ENCODE results near the gene RUFY4.

DNA sequence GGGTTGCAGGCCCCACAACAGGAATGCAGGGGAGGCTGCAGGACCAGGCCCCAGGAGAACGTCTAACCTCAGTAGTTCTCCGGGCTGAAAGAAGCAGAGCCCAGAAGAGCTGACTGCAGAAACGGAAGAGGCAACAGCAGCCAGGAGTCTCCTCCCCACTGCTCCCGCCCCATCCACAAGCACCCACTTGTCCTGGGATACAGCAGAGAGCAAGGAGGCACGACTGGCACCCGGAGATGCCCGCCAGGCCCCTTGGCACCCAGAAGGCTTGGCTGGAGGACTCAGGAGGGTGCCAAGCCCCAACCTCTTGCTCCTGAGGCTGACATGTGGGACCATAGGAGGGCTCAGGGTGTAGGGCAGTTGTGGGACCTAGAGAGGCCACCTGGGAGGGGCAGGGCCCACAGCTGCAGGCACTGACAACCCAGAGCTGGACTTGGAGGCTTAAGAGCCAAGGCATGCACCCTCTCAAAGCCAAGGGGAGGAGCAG, 37.2 kb upstream of the RUFY4 start:
- TF ChIP-seq MAX (CRISPR knock-in tag; IDR thresholded peaks at IDR 0.05) = no peak
- no peak for TF ChIP-seq IRF2 (CRISPR knock-in tag; IDR thresholded peaks at IDR 0.05; ENCODE audit: borderline replicate concordance, low read depth)
- no peak for TF ChIP-seq CTCF (IDR thresholded peaks at IDR 0.05)
- TF ChIP-seq, protein P1, sequence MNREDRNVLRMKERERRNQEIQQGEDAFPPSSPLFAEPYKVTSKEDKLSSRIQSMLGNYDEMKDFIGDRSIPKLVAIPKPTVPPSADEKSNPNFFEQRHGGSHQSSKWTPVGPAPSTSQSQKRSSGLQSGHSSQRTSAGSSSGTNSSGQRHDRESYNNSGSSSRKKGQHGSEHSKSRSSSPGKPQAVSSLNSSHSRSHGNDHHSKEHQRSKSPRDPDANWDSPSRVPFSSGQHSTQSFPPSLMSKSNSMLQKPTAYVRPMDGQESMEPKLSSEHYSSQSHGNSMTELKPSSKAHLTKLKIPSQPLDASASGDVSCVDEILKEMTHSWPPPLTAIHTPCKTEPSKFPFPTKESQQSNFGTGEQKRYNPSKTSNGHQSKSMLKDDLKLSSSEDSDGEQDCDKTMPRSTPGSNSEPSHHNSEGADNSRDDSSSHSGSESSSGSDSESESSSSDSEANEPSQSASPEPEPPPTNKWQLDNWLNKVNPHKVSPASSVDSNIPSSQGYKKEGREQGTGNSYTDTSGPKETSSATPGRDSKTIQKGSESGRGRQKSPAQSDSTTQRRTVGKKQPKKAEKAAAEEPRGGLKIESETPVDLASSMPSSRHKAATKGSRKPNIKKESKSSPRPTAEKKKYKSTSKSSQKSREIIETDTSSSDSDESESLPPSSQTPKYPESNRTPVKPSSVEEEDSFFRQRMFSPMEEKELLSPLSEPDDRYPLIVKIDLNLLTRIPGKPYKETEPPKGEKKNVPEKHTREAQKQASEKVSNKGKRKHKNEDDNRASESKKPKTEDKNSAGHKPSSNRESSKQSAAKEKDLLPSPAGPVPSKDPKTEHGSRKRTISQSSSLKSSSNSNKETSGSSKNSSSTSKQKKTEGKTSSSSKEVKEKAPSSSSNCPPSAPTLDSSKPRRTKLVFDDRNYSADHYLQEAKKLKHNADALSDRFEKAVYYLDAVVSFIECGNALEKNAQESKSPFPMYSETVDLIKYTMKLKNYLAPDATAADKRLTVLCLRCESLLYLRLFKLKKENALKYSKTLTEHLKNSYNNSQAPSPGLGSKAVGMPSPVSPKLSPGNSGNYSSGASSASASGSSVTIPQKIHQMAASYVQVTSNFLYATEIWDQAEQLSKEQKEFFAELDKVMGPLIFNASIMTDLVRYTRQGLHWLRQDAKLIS (CRISPR knock-in tag; IDR thresholded peaks at IDR 0.05; ENCODE audit: borderline replicate concordance) = no peak

Data from WTC11 (cell line).